ENCODE results near the gene EXOC3L2. TPM values are rescaled to one million over a fixed set of nuclear protein-coding genes. Genes with fewer than 3 reads are reported as not detected.

The EXOC3L2 gene
- polyA plus RNA-seq, 1 donor = 5.1 TPM

Other genes with a start within 250 kb of the EXOC3L2 start
- 4.5 TPM for gene RELB, start 243.9 kb downstream of the EXOC3L2 start, polyA plus RNA-seq (ENCODE audit: insufficient read length)
- 76.8 TPM for gene CLASRP, start 206.4 kb downstream of the EXOC3L2 start, polyA plus RNA-seq (ENCODE audit: insufficient read length)
- gene ZNF296, start 168.9 kb downstream of the EXOC3L2 start, polyA plus RNA-seq (ENCODE audit: insufficient read length) = 0.98 TPM
- gene GEMIN7, start 166.1 kb downstream of the EXOC3L2 start, polyA plus RNA-seq (ENCODE audit: insufficient read length) = 22.5 TPM
- 23.6 TPM for gene PPP1R37, start 152.2 kb downstream of the EXOC3L2 start, polyA plus RNA-seq (ENCODE audit: insufficient read length)
- 0.17 TPM for gene NKPD1, start 84.4 kb downstream of the EXOC3L2 start, polyA plus RNA-seq (ENCODE audit: insufficient read length)
- 24.5 TPM for gene TRAPPC6A, start 67.2 kb downstream of the EXOC3L2 start, polyA plus RNA-seq (ENCODE audit: insufficient read length)
- 9.4 TPM for gene BLOC1S3, start 66.6 kb downstream of the EXOC3L2 start, polyA plus RNA-seq (ENCODE audit: insufficient read length)
- gene MARK4, start 5.9 kb upstream of the EXOC3L2 start, polyA plus RNA-seq (ENCODE audit: insufficient read length) = 41.7 TPM
- 0.38 TPM for gene CKM, start 77.5 kb upstream of the EXOC3L2 start, polyA plus RNA-seq (ENCODE audit: insufficient read length)
- gene KLC3, start 95.3 kb upstream of the EXOC3L2 start, polyA plus RNA-seq (ENCODE audit: insufficient read length) = 1.7 TPM
- 38.0 TPM for gene ERCC2, start 125.2 kb upstream of the EXOC3L2 start, polyA plus RNA-seq (ENCODE audit: insufficient read length)
- gene PPP1R13L, start 159.7 kb upstream of the EXOC3L2 start, polyA plus RNA-seq (ENCODE audit: insufficient read length) = 9.1 TPM
- gene POLR1G, start 161.2 kb upstream of the EXOC3L2 start, polyA plus RNA-seq (ENCODE audit: insufficient read length) = 3.3 TPM
- gene ERCC1, start 178.5 kb upstream of the EXOC3L2 start, polyA plus RNA-seq (ENCODE audit: insufficient read length) = 73.9 TPM
- 95.9 TPM for gene FOSB, start 222.6 kb upstream of the EXOC3L2 start, polyA plus RNA-seq (ENCODE audit: insufficient read length)